IgD-negative memory B cell (primary cell): ENCODE data around the gene PACSIN1. TPM values are rescaled to one million over a fixed set of nuclear protein-coding genes. Genes with fewer than 3 reads are reported as not detected.
"Not testable (repeated sequence)": the region's sequence is repeated elsewhere in the genome, so short reads cannot be mapped to it uniquely, and the experiment has no call there.

Source experiments
- H3K27ac Mint-ChIP-seq, 3 donors: one replicate each; pipeline ENCODE4 v1.8.0; 2020 to 2022; ENCODE audit warnings: mild to moderate bottlenecking in 3 of 3, mixed read lengths in 3 of 3, moderate library complexity in 1 of 3
- H3K27me3 Mint-ChIP-seq: one replicate; pipeline ENCODE4 v1.8.0; 2021; ENCODE audit warnings: mixed read lengths
- H3K36me3 Mint-ChIP-seq: one replicate; pipeline ENCODE4 v1.8.0; 2020; ENCODE audit warnings: mild to moderate bottlenecking, mixed read lengths
- H3K4me1 Mint-ChIP-seq, 3 donors: one replicate each; pipeline ENCODE4 v1.8.0; 2020 to 2022; ENCODE audit warnings: mixed read lengths in 3 of 3, mild to moderate bottlenecking in 1 of 3
- H3K4me3 Mint-ChIP-seq, 4 donors: one replicate each; pipeline ENCODE4 v1.8.0; 2020 to 2022; ENCODE audit warnings: mild to moderate bottlenecking in 4 of 4, mixed read lengths in 4 of 4, moderate library complexity in 3 of 4
- H3K9me3 Mint-ChIP-seq, 3 donors: one replicate each; pipeline ENCODE4 v1.8.0; 2020 to 2021; ENCODE audit warnings: mixed read lengths in 3 of 3, mild to moderate bottlenecking in 1 of 3
- polyA plus RNA-seq: library from polyadenylated mRNA; unstranded; fragments of 300-500 nt; fragmentation: Illumina TruSeq; gene quantifications from one replicate; pipeline ENCODE4 v1.2.3, GENCODE V29; 2021

Gene PACSIN1
- polyA plus RNA-seq, 1 donor from 2014 or later: not detected

- no peaks in the 10 kb centered on the region for H3K9me3 Mint-ChIP-seq
- H3K4me3 Mint-ChIP-seq: peak overlapping the region in 2 of 4 donors; percentile 27 to 72
- H3K27me3 Mint-ChIP-seq: peaks cover 17% of the 10 kb centered on the region
- H3K27ac Mint-ChIP-seq: no peak overlapping the region
- peaks cover 19 to 26% (median 21%) of the 10 kb centered on the region in 3 donors for H3K4me1 Mint-ChIP-seq
- no peaks in the 10 kb centered on the region for H3K36me3 Mint-ChIP-seq
Measured at GRCh38 chr6:34466242-34467185, 638 bp downstream of the PACSIN1 start.

DNA sequence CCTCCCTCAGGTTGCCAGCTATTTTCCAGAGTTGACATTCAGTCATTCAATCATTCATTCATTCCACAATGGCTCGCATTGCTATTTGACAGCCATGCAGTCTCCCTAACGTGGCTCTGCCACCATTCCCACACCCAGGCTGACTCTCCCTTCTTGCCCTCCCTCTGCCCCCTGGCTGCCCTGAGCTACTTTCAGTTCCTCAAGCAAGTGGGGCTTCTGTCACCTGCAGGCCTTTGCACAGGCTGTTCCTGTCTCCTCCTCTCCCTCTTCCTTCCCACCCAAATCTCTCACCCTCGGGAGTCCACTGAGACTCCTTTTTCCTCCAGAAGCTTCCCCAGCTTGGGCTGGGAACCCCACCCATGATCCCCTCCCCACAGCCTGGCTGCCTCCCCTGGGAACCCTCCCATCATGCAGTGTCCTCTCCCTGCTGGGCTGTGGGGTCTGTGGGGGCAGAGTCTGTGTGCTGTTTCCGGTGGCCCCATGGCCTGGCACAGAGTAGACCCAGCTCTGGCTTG lies 2.6 kb downstream of the PACSIN1 start:
- peak overlapping the region; percentile 6 to 82 (median 56) for H3K4me3 Mint-ChIP-seq
- H3K27ac Mint-ChIP-seq: peak overlapping the region in 1 of 3 donors; percentile 90
- H3K4me1 Mint-ChIP-seq: peaks cover 15 to 26% (median 19%) of the 10 kb centered on the region in 3 donors
- peaks cover 13% of the 10 kb centered on the region for H3K27me3 Mint-ChIP-seq
- H3K36me3 Mint-ChIP-seq: no peaks in the 10 kb centered on the region
- H3K9me3 Mint-ChIP-seq: no peaks in the 10 kb centered on the region

DNA sequence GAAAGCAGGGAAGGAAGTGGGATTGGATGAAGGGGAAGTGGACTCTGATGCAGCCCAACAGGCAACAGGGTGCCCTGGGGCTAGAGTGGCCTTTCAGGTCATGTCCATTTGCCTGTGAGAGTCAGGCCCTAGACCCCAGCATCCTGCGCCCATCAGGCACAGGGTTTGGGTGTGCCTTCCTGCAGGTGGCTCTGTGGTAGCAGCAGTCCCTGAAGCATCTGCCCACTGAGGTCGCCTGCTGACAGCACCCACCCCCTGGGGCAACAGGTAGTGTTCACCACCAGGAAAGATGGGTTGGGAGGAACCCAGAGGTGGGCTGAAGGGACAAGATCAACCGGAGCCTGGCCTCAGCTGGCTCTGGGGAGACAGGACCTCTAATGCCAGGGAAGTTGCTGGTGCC lies 3.6 kb downstream of the PACSIN1 start:
- H3K9me3 Mint-ChIP-seq: peaks cover 0 to 4% (median 2%) of the 10 kb centered on the region in 3 donors
- H3K27ac Mint-ChIP-seq: peak overlapping the region in 1 of 3 donors; percentile 90
- H3K4me3 Mint-ChIP-seq: peak overlapping the region in 1 of 4 donors; percentile 74
- H3K36me3 Mint-ChIP-seq: no peaks in the 10 kb centered on the region
- H3K27me3 Mint-ChIP-seq: peaks cover 11% of the 10 kb centered on the region
- peaks cover 14 to 26% (median 19%) of the 10 kb centered on the region in 3 donors for H3K4me1 Mint-ChIP-seq

GRCh38 chr6:34472425-34472824 lies 6.5 kb downstream of the PACSIN1 start:
- Mint-ChIP-seq H3K36me3 (peaks cover 4% of the 10 kb centered on the region), H3K27ac (no peak overlapping the region), H3K4me3 (no peak overlapping the region), H3K9me3 (peaks cover 0 to 4% (median 2%) of the 10 kb centered on the region in 3 donors), H3K4me1 (peaks cover 14 to 17% (median 15%) of the 10 kb centered on the region in 3 donors), H3K27me3 (peaks cover 3% of the 10 kb centered on the region)

DNA sequence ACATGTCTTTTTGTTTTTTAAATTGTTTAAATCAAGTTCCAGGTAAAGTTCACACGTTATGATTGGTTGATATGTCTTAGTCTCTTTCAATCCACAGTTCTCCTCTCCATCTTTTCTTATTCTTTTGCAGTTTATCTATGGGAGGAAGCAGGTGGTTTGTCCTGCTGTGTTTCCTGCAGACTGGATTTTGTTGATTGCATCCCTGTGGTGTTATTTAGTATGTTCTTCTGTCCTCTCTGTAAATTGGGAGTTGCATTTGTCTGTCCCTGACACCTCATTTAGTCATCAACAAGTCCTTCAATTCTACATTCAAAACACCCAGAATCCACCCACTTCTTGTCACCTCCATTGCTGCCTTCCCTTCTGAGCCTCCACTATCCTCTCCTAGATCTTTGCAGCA lies 8.1 kb downstream of the PACSIN1 start:
- Mint-ChIP-seq H3K4me3 (no peak overlapping the region), H3K27me3 (no peaks in the 10 kb centered on the region), H3K4me1 (peaks cover 3 to 6% (median 5%) of the 10 kb centered on the region in 3 donors), H3K36me3 (peaks cover 4% of the 10 kb centered on the region), H3K27ac (no peak overlapping the region), H3K9me3 (peaks cover 0 to 4% (median 2%) of the 10 kb centered on the region in 3 donors)

- Mint-ChIP-seq H3K36me3 (peaks cover 4% of the 10 kb centered on the region), H3K4me1 (peaks cover 0 to under 1% (median 0%) of the 10 kb centered on the region in 3 donors), H3K9me3 (peaks cover 0 to 4% (median 2%) of the 10 kb centered on the region in 3 donors), H3K4me3 (no peak overlapping the region), H3K27ac (no peak overlapping the region), H3K27me3 (no peaks in the 10 kb centered on the region)
Measured at GRCh38 chr6:34474754-34475153, 8.9 kb downstream of the PACSIN1 start.

GRCh38 chr6:34475238-34475682 lies 9.4 kb downstream of the PACSIN1 start:
- Mint-ChIP-seq H3K4me1 (no peaks in the 10 kb centered on the region), H3K36me3 (peaks cover 4% of the 10 kb centered on the region), H3K27me3 (no peaks in the 10 kb centered on the region), H3K27ac (no peak overlapping the region), H3K4me3 (no peak overlapping the region), H3K9me3 (peaks cover 0 to 4% (median 2%) of the 10 kb centered on the region in 3 donors)

- H3K36me3 Mint-ChIP-seq: peaks cover 4% of the 10 kb centered on the region
- H3K9me3 Mint-ChIP-seq: peaks cover 0 to 4% (median 2%) of the 10 kb centered on the region in 3 donors
- no peaks in the 10 kb centered on the region for H3K4me1 Mint-ChIP-seq
- no peak overlapping the region for H3K4me3 Mint-ChIP-seq
- no peak overlapping the region for H3K27ac Mint-ChIP-seq
- H3K27me3 Mint-ChIP-seq: no peaks in the 10 kb centered on the region
Measured at GRCh38 chr6:34475767-34476328, 10.0 kb downstream of the PACSIN1 start.

DNA sequence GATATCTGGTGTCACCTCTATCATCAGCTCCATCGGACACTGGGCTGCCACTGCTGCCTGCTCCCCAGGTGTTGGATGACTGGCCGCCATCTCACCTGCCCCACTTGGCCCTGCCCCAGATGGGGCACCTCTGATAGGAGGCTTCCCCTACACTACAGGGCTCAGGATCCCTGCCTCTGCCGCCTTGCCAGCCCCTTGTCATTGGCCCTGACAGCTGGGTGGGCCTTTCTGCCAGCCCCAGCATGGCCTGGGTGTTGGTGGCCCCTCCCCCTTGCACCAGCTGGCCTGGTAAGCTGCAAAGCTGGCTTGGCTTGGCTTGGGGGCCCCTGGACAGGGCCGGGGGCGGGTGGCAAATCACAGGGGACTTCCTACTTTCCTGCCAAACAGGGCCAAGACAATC lies 10.6 kb downstream of the PACSIN1 start:
- Mint-ChIP-seq H3K36me3 (peaks cover 4% of the 10 kb centered on the region), H3K27me3 (no peaks in the 10 kb centered on the region), H3K4me1 (no peaks in the 10 kb centered on the region), H3K9me3 (peaks cover 0 to 4% (median 2%) of the 10 kb centered on the region in 3 donors), H3K27ac (no peak overlapping the region), H3K4me3 (no peak overlapping the region)

DNA sequence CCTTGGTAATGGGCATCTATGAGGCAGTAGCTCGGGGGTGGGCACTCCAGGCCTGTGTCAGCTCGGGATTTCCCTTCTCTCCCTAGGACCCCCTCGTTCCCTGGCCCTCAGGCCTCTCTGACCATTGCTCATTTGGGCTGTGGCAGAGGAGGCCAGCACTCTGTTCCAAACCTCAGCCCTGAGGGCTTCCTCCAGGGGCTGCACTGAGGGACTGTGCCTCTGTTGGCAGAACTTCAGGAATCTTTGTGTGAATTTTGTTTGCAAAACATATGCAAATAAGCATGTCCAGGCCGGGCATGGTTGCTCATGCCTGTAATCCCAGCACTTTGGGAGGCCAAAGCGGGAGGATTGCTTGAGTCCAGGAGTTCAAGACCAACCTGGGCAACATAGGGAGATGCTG lies 11.0 kb downstream of the PACSIN1 start:
- H3K27ac Mint-ChIP-seq: no peak overlapping the region
- H3K36me3 Mint-ChIP-seq: peaks cover 4% of the 10 kb centered on the region
- H3K4me1 Mint-ChIP-seq: no peaks in the 10 kb centered on the region
- peaks cover 0 to 4% (median 2%) of the 10 kb centered on the region in 3 donors for H3K9me3 Mint-ChIP-seq
- no peaks in the 10 kb centered on the region for H3K27me3 Mint-ChIP-seq
- H3K4me3 Mint-ChIP-seq: no peak overlapping the region

DNA sequence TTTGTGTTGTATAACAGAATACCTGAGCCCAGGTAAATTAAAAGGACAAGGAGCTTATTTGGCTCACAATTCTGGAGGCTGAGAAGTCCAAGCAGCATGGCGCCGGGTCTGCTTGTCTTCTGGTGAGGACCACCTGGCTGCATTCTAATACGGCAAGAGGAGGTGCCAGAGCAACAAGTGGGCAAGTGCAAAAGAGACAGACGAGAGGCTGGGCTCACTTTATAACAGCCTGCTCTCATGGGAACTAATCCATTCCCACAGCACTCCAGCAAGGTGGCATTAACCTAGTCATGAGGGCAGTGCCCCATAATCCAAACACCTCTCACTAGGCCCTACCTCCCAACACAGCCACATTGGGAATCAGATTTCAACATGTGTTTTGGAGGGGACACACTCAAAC lies 12.9 kb downstream of the PACSIN1 start:
- Mint-ChIP-seq H3K27ac (no peak overlapping the region), H3K4me3 (no peak overlapping the region), H3K27me3 (no peaks in the 10 kb centered on the region), H3K9me3 (peaks cover 0 to 4% (median 2%) of the 10 kb centered on the region in 3 donors), H3K4me1 (no peaks in the 10 kb centered on the region), H3K36me3 (peaks cover 4% of the 10 kb centered on the region)

DNA sequence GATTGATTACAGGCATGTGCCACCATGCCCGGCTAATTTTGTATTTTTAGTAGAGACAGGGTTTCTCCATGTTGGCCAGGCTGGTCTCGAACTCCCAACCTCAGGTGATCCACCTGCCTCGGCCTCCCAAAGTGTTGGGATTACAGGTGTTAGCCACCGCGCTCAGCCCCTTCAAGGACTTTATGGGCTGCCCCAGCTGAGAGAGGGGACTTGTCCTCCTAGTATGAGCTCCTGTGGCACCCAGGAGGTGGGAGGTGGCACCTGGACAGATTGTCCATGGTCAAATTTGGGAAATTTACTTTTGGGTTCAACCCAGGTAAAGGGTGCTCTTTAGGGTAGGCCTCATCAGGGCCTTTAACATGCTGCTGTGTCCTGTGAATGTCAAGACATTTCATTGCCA lies 17.9 kb downstream of the PACSIN1 start:
- not testable (repeated sequence) for H3K4me3 Mint-ChIP-seq, H3K9me3 Mint-ChIP-seq, H3K36me3 Mint-ChIP-seq, H3K27me3 Mint-ChIP-seq, H3K27ac Mint-ChIP-seq
- H3K4me1 Mint-ChIP-seq: peaks cover 0 to 12% (median 10%) of the 10 kb centered on the region in 3 donors

DNA sequence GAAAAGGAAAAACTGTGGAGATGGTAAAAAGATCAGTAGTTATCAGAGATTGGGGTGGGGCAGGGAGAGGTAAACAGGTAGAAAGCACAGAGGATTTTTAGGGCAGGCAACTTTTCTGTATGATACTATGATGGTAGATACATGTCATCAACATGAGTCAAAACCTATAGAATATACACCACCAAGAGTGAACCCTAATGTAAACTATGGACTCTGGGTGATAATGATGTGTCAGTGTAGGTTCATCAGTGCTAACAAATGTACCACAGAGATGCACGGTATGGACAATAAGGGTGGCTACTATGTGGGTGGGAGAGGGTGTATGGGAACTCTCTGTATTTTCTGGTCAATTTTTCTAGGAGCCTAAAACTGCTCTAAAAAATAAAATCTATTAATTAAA lies 18.5 kb downstream of the PACSIN1 start:
- peaks cover 0 to 12% (median 10%) of the 10 kb centered on the region in 3 donors for H3K4me1 Mint-ChIP-seq
- H3K36me3 Mint-ChIP-seq: no peaks in the 10 kb centered on the region
- H3K9me3 Mint-ChIP-seq: no peaks in the 10 kb centered on the region
- no peak overlapping the region for H3K27ac Mint-ChIP-seq
- H3K27me3 Mint-ChIP-seq: peaks cover 3% of the 10 kb centered on the region
- peak overlapping the region in 1 of 4 donors; percentile 48 for H3K4me3 Mint-ChIP-seq

- Mint-ChIP-seq H3K36me3 (no peaks in the 10 kb centered on the region), H3K27me3 (peaks cover 3% of the 10 kb centered on the region), H3K4me1 (peaks cover 0 to 12% (median 10%) of the 10 kb centered on the region in 3 donors), H3K9me3 (no peaks in the 10 kb centered on the region), H3K4me3 (peak overlapping the region in 2 of 4 donors; percentile 3 to 45), H3K27ac (no peak overlapping the region)
Measured at GRCh38 chr6:34484899-34485298, 19.0 kb downstream of the PACSIN1 start.
